Ammon's horn (tissue), 1 donor: ENCODE measurements around the gene TCTA.
"Not testable (repeated sequence)": the region's sequence is repeated elsewhere in the genome, so short reads cannot be mapped to it uniquely, and the experiment has no call there.

Experiments
- DNase-seq: peaks from one replicate; pipeline ENCODE4 v3.0.0-alpha.2; 2016; ENCODE audit warnings: low spot score

TCTA gene, protein sequence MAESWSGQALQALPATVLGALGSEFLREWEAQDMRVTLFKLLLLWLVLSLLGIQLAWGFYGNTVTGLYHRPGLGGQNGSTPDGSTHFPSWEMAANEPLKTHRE

DNA sequence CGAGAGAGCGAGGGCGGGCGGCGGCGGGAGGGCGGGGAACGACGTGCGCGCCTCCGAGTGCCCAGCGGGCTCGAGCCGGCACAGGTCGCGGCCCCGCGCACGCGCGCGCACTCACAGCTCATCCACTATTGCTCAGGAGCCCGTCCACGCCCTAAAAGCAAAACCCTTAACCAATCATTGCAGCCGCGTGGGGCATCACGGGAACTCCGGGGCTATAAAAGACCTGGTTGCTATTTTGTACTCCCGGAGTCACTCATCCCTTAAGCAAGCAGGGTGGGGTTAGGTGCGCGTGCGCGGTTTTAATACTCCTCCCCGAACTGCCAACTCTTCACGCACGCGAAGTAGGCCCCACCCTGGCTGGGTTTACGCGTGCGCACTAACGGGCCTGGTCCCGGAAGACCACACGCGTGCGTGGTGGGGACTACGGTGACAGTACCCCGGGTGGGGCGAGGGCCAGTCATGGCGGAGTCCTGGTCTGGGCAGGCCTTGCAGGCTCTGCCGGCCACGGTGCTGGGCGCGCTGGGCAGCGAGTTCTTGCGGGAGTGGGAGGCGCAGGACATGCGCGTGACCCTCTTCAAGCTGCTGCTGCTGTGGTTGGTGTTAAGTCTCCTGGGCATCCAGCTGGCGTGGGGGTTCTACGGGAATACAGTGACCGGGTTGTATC, at the start of gene TCTA, which contains the start of gene RHOA:
Gene TCTA, plus strand, starts transcription at position 456 of the 664 bp plus-strand sequence. Its CDS starts 4 bp downstream, at position 460.
Gene RHOA, minus strand, starts transcription at position 9 of the 664 bp plus-strand sequence. CDS start 36,387 bp downstream, outside the sequence.
- DNase-seq = peak; percentile 99

DNA sequence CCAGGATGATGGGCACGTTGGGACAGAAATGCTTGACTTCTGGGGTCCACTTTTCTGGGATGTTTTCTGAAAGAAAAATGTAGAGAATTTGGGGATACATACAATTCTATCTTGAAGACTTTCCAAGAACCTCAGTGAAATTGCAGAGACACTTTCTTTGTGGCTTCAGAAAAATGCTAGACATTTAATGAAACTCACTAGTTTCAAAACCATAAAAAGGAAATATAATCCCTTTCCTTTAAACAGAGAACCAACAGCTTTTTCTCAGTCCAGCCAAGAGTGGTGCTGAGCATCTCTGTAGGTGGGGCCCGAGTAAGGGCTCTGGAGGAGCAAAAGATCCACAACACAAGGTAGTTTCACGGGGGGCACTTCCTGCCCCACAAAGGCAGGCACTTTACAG, 49.7 kb upstream of the TCTA start:
- DNase-seq = no peak

DNA sequence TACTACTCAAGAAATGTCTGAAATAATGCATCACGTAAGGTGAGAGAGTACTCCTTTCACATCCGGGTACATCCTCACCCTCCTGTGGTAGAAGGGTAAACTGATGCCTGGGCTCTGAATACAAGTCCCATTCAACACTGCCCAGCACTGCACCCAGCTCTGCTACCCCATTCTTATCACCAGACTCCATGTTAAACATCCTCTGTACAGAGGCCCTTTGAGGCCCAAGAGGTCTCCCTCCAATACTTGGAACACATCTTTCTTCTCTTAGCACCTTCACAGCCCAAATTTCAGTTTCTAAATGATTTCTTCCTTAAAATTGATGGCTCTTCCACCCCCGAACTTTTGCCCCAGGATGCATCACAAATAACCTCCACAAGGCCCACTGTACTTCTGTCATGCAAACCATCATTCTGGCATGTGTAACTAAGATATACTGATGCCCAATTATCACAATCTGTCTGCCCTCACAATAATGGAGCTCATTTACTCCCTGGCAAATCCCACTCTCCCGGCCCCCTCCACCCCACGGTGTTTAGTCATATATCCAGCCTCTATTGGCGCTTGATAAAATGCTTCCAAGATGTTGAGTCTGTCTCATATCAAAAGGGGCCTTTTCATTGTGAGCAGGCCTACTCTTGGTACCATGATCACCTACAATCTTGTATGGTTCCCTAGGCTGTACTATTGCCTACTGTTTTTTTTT, 41.5 kb upstream of the TCTA start:
- DNase-seq = no peak

DNA sequence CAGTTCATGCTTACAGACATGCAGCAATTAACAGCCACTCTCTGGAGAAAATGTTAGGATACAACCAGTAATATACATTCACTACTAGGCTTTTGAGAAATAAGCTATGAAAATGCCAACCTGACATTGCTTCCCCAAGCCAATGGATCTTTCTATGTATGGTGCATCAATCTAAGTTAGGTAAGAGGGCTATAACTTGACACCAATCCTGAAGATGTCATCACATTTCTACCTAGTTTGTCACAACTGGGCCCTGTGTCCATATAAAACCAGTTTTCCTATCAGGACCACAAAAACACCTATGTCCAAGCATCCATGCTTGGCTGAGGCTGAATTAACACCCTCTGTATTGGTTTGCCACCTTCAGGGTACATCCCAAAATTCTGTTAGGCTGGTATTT, 40.3 kb upstream of the TCTA start:
- no peak for DNase-seq

DNA sequence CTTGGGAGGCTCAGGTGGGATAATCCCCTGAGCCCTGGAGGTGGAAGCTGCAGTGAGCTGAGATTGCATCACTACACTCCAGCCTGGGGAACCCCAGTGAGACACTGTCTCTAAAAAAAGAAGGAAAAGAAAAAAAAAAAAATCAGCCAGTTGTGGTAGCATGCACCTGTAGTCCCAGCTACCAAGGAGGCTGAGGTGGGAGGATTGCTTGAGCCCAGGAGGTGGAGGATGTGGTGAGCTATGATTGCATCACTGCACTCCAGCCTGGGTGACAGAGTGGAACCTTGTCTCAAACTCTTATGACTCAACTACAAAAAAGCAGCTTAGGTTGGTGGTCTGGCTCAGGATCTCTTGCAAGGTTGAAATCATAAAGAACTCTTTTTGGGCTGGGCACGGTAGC, 34.7 kb upstream of the TCTA start:
- no peak for DNase-seq

DNA sequence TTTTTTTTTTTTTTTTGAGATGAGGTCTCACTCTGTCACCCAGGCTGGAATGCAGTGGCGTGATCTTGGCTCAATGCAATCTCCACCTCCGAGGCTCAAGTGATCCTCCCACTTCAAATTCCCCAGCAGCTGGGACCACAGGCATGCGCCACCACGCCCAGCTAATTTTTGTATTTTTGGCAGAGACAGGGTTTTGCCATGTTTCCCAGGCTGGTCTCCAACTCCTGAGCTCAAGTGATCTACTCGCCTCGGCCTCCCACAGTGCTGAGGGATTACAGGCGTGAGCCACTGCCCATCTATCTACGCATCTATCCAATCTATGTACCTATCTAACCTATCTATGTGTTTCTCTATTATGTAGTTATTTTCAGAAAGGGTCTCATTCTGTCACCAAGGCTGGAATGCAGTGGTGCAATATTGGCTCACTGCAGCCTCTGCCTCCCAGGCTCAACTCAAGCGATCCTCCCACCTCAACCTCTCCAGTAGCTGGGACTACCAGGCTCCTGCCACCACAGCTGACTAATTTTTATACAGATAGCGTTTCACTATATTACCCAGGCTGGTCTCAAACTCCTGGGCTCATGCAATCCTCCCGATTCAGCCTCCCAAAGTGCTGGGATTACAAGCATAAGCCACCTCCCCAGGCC, 33.9 kb upstream of the TCTA start:
- DNase-seq = no peak

DNA sequence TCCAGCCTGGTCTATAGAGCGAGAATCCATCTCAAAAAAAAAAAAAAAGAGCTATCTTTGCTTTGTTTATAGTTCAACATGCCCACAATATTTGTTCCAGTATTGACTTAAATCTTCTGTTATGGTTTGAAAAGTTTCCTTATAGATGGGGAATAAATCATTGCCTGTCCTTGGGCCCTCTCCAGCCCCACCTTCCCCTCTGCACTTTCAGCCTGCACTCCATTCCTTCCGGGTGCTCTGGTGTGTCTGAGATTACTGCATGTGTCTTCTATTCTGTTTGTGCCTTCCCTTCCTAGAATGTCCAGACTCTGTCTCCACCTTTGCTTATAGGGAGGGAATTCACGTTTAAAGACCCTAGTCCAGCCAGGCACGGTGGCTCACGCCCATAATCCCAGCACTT, 28.8 kb upstream of the TCTA start:
- no peak for DNase-seq

DNA sequence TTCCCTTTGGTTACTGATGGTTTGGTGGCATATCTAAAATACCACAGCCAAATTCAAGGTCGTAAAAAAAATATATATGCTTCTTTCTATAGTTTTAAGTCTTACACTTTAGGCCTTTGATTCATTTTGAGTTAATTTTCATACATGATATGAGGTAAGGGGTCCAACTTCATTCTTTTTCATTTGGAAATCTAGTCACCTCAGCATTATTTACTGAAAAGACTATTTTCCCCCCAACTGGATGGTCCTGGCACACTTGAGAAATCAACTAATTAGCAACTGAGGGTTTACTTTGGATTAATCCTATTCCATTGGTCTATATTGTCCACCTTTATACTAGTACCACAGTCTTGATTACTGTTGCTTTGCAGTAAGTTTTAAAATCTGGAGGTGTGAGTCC, 26.6 kb upstream of the TCTA start:
- DNase-seq = no peak

DNA sequence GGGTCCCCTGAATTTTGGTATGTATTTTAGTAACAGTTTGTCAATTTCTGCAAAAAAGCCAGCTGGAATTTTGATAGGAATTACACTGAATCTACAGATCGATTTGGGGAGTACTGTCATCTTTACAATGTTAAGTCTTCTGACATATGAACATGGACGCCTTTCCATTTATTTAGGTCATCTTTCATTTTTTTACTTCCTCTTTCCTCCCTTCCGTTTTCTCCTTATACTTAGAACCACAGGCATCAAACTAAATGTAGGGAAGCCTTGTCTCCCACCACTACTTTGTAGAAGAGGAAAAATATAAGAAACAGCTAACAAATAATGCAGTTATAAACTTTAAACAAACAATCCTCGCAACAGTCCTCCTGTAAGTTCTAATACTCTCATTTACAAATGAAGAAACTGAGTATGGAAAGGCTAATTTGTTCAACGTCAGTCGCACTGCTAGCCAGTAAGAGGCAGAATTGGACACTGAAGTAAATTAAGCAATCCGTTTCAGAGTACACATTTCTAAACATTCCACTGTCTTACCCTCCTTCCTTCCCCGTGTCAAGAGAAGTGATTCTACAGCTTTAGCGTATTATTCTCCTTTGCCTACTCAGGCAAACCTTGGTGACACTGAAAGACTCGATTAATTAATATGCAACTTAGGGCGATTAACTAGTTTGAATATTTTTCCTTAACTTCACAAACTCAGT, 26.0 kb upstream of the TCTA start:
- DNase-seq = no peak

DNA sequence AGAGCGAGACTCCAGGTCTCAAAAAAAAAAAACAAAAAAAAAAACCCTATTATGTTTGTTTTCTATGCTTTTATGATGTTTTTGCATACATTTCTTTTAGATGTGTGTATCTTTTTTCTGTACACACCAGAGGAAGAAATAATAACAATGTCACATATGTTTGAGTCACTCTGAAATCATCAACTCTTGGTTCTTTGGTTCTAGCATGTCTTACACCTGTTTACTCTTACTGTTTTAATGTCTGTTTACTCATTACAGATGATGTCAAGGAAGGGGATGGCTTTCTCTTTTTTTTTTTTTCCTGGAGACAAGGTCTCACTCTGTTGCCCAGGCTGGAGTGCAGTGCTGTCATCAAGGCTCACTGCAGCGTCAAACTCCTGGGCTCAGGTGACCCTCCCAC, 24.5 kb upstream of the TCTA start:
- no peak for DNase-seq

DNA sequence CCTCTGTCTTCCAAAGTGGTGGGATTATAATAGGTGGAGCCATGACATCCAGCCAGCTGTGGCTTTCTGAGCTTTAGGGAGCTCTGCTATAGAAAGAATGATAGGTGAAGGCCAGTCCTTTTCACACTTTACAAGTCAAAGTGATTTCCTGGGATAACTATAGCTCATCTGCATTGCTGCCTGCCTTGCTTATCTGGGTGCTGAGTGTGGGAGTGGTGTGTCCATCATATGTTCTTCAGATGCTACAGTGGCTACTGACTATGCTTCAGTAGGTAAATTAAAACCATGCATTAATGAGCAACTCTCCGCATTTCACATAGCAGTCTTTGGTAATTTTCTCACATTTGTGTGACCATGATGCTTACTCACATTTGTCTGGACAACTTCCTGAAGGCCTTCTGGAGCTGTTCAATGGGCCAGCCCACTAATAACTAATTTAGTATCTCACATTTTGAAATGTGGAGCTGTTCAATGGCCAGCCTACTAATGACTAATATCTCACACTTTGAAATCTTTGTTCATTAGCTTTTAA, 23.9 kb upstream of the TCTA start:
- DNase-seq = no peak

DNA sequence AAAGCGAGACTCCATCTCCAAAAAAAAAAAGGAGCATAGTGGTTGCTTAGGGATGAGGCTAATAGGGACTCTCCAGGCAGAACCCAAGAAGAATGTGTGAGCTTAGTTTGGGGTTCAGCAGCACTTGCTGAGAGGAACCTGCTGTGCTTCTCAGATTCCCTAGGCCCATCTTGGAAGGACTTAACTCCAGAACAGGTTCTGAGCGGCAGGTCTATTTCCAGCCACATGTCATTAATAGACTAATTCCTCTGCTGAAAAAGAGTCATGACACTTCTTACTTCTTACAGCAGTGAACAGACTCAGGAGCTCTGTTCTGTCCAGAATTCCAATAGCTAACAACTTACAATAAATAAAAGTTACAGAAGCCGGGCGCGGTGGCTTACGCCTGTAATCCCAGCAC, 22.9 kb upstream of the TCTA start:
- no peak for DNase-seq

DNA sequence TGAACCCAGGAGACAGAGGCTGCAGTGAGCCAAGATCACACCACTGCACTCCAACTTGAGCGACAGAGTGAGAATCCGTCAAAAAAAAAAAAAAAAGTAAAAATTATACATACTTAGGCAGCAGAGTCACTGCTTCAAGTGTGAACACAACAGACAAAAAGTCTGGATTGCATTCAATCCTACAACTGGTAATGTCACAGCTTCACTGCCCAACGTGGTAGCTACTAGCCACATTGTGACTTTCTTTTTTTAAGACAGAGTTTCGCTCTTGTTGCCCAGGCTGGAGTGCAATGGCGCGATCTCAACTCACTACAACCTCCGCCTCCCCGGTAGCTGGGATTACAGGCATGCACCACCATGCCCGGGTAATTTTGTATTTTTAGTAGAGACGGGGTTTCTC, 20.9 kb upstream of the TCTA start:
- not testable (repeated sequence) for DNase-seq

DNA sequence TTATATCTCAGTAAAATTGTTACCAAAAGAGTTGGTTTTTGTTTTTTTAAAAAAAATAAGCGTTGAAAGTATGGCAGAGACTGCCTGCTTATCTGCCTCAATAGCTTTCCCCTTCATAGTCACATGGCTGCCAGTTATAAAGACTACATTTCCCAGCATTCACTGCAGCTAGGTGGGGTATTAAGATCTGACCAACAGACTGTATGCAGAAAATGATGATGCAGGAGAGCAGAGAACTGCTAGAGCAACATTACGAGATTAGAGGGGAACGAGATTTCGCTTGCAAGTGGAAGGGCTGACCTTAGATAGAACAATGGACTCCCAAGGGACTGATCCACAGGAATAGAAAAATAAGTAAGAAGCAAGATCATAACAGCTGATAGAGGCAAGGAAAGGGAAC, 14.8 kb upstream of the TCTA start:
- peak; percentile 48 for DNase-seq

DNA sequence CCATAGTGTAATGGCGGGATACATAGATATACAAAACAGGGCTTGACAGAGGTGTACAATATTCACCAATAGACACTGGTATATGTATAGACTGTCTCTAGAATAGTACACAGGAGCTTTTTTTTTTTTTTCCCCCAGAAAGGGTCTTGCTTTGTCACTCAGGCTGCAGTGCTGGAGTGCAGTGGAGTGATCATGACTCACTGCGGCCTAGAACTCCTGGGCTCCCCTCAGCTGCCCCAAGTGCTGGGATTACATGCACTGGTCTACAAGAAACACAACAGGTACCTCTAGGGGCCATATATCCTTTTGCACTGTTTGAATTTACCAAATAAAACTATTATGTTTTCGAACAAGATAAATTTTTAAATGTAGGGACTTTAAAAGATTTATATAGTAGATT, 12.8 kb upstream of the TCTA start:
- no peak for DNase-seq

DNA sequence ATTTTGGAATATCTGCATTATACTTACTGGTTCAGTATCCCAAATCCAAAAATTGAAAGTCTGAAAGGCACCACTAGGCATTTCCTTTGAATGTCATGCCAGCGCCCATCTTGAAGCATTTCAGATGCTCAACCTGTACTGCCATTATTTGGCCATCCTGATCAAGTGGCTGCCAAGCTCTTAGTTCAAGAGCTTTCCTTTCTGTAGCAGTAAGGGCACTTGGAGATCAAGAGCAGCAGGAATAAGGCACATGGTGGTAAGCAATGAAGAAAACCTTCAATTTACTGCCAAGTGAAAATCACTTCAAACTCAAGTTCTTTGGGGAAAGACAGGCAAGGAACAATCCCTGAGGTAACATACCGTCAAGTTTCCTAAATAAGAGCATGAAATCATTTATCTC, 10.5 kb upstream of the TCTA start:
- DNase-seq = no peak

DNA sequence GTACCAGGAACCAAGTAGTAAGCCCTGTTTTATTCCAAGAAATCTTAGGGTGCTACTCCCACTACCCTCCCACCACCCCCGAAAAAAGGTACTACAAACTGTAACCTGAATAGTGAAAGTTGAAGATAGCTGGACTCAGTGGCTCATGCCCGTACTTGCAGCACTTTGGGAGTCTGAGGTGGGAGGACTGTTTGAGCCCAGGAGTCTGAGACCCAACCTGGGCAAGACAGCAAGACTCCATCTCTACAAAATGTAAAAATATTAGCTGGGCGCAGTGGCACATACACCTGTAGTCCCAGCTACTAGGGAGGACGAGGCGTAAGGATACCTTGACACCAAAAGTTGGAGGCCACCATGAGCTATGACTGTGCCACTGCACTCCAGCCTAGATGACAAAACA, 8.3 kb upstream of the TCTA start:
- DNase-seq = no peak

DNA sequence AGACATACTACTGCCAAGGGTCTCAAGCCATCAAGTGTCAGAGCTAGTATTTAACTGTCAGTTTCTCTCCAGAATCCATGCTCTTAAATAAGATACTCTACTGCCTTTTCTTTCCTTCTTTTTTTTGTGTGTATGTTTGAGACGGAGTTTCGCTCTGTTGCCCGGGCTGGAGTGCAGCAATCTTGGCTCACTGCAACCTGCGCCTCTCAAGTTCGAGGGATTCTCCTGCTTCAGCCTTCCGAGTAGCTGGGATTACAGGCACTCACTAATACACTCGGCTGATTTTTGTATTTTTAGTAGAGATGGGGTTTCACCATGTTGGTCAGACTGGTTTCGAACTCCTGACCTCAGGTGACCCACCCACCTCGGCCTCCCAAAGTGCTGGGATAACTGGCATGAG, 6.7 kb upstream of the TCTA start:
- DNase-seq = not testable (repeated sequence)

DNA sequence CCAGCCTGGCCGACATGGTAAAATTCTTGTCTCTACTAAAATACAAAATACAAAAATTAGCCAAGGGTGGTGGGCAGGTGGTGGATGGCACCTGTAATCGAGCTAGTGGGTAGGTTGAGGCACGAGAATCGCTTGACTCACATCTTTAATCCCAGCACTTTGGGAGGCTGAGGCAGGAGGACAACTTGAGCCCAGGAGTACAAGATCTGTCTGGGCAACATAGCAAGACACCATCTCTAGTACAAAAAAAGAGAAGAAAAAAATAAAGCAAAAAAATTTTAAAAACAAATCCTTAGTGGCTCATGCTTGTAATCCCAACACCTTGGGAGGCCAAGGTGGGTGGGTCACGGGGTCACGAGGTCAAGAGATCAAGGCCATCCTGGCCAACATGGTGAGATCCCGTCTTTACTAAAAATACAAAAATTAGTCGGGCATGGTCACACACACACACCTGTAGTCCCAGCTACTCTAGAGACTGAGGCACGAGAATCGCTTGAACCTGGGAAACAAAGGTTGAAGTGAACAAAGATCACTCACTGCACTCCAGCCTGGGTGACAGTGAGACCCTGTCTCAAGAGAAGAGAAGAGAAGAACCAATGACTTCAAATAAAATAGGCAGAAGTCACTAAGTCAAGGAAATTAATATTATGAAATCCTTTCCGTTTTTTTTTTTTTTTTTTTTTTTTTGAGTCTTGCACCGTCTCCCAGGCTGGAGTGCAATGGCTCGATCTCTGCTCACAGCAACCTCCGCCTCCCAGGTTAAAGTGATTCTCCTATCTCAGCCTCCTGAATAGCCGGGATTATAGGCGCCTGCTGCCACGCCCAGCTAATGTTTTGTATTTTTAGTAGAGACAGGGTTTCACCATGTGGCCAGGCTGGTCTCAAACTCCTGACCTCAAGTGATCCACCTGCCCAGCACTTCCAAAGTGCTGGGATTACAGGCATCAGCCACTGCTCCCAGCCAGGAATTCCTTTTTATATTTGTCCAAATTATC, 5.4 kb upstream of the TCTA start:
- no peak for DNase-seq

DNA sequence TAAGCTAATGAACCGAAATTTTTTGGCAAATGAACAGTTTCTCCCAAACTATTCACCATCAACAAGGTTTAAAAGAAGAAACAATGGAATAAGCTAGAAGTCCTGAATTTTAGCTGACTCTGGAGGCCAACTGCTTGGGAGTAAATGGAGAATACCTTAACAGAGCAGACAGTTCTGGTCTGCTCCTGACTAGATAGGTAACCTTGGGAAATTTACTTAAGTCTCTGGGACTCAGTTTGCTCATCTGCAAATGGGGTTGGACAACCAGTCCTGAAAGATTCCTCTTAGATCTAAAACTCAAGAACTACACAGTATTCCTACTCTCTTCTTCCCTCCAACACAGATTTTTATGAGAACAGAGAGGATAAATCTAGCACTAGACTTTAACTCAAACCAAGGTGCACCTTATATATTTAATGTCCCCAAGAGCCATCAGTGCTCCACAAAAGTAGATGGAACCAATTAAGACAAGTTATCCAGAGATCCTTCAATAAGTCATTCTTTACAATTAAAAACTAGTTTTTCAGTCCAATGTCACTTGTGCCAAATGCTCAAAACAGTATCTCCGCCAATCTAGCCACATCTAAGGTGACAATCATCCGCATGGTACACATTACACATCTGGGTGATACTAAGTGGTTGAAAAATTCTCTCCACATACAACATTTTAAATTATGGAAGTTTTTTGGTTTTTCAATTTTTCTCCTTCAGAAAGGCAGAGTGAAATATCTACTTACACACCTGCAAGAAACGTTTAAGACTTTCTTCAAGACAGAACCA, 2.0 kb upstream of the TCTA start:
- DNase-seq = no peak
